IPS-NIHi11 (cell line): ENCODE measurements around the gene CYP2B6.
"Not testable (repeated sequence)": the region's sequence is repeated elsewhere in the genome, so short reads cannot be mapped to it uniquely, and the experiment has no call there.

ENCODE experiments used
- DNase-seq: peaks from one replicate; pipeline ENCODE4 v3.0.0; 2012; ENCODE audit warnings: mixed read lengths, low spot score

CYP2B6 gene

GRCh38 chr19:41031916-41032315 lies 40.8 kb downstream of the CYP2B6 start:
- DNase-seq: no peak

GRCh38 chr19:41033324-41033723 lies 42.2 kb downstream of the CYP2B6 start:
- not testable (repeated sequence) for DNase-seq

- DNase-seq: no peak
Measured at GRCh38 chr19:41039806-41040205, 48.7 kb downstream of the CYP2B6 start.

GRCh38 chr19:41045095-41045494 lies 54.0 kb downstream of the CYP2B6 start:
- DNase-seq: not testable (repeated sequence)

DNA sequence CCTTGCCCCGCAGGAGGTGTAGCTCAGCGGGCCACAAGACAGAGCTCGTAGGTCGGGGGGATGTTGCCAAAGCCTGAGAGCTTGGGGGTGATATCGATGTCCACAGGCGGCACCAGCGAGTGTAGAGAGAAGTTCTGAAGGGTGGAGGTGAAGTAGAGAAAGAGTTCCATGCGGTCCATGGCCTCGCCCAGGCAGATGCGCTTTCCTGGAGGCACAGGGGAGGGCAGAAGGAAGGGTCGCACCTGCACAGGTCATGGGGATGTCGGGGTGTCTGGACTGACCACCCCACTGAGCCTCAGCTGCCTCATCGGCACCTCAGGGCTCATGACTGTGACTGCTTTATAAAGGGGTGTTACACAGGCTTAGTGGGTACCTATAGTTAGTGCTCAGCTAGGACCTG lies 59.3 kb downstream of the CYP2B6 start:
- no peak for DNase-seq

DNA sequence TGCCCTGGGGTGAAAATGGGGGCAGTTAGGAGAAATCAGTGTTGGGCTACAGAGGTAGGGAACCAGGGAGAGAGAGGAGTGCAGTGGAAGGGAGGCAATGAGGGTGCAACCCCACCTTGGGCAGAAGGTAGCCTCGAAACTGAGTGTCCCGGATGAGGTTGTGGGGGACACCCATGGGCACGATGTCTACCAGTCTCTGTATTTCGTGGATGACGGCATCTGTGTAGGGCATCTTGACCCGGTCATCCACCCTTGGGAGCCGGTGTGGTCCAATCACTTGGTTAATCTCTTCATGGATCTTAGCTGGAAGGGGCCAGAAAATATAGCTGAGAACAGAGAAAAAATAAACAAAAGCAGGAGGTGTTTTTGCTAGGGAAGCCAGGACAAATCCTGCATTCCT lies 61.1 kb downstream of the CYP2B6 start:
- DNase-seq: not testable (repeated sequence)

DNA sequence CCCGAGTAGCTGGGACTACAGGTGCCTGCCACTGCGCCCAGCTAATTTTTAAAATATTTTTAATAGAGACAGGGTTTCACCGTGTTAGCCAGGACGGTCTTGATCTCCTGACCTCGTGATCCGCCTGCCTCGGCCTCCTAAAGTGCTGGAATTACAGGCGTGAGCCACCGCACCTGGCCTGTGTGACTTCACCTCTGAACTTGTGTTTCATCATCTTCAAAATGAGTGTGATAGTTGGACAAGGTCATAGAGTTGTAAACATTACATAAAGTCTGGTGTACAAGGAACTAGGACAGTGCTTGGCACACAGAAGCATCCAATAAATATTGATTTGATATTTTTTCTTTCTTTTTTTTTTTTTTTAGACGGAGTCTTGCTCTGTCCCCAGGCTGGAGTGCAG lies 62.2 kb downstream of the CYP2B6 start:
- not testable (repeated sequence) for DNase-seq

GRCh38 chr19:41064974-41065569 lies 74.0 kb downstream of the CYP2B6 start:
- peak; percentile 67 for DNase-seq
